Astrocyte of the spinal cord (primary cell): Measurements from ENCODE around the gene SSH2.

Source experiments
- DNase-seq: peaks from one replicate; pipeline ENCODE4 v3.0.0; 2011; ENCODE audit warnings: low read depth, low spot score
- H3K4me3 ChIP-seq: 2 replicates; pipeline ENCODE4 v1.5.1; 2011; ENCODE audit warnings: low read depth, mild to moderate bottlenecking, low read length, moderate library complexity
- CTCF ChIP-seq: IDR thresholded peaks from 2 replicates; pipeline ENCODE4 v1.5.1; 2012; ENCODE audit warnings: low read depth, mild to moderate bottlenecking, low read length, inconsistent platforms
- in situ Hi-C: cut with HindIII; loops from 2 replicates; pipeline ENCODE4 v1.10.0; 2017; ENCODE audit warnings: low sequenced_read_pairs

Gene SSH2

GRCh38 chr17:29826114-29826692, 103.8 kb downstream of the SSH2 start:
- in situ Hi-C loops, result no loop called here
- H3K4me3 ChIP-seq, result no peak overlapping the region
- TF ChIP-seq CTCF, result no peak
- DNase-seq, result no peak

- in situ Hi-C loops, result no loop called here
- TF ChIP-seq CTCF, result no peak
- DNase-seq, result no peak
- no peak overlapping the region for H3K4me3 ChIP-seq
Measured at GRCh38 chr17:29825604-29826003, 104.4 kb downstream of the SSH2 start.

- in situ Hi-C loops, result no loop called here
- DNase-seq, result no peak
- no peak for TF ChIP-seq CTCF
Measured at GRCh38 chr17:29821897-29822296, 108.1 kb downstream of the SSH2 start.

GRCh38 chr17:29820425-29820824, 109.6 kb downstream of the SSH2 start:
- TF ChIP-seq CTCF, result no peak
- H3K4me3 ChIP-seq, result no peak overlapping the region
- in situ Hi-C loops, result no loop called here
- no peak for DNase-seq

More at GRCh38 chr17:29821897-29822296, 108.1 kb downstream of the SSH2 start:
- no peak overlapping the region for H3K4me3 ChIP-seq

- in situ Hi-C loops, result no loop called here
- TF ChIP-seq CTCF, result peak; percentile 74
- DNase-seq, result peak; percentile 71
- H3K4me3 ChIP-seq, result no peak overlapping the region
Measured at GRCh38 chr17:29807520-29808361, 122.3 kb downstream of the SSH2 start.

- in situ Hi-C loops, result no loop called here
- no peak for DNase-seq
- TF ChIP-seq CTCF, result no peak
- no peak overlapping the region for H3K4me3 ChIP-seq
Measured at GRCh38 chr17:29802246-29802645, 127.8 kb downstream of the SSH2 start.
